Omental fat pad (tissue), 4 donors: Measurements from ENCODE around the gene IDH2. TPM values are rescaled to one million over a fixed set of nuclear protein-coding genes. Genes with fewer than 3 reads are reported as not detected.

Experiments
- ATAC-seq: fragments of 150-250 bp; one replicate; pipeline ENCODE4 v1.9.1; 2016; ENCODE audit warnings: mild to moderate bottlenecking, moderate library complexity; ENCODE audit not compliant: low FRiP score
- DNase-seq: peaks from one replicate; pipeline ENCODE4 v3.0.0-alpha.2; 2019; ENCODE audit warnings: low spot score
- total RNA-seq, 4 donors: library from RNA; depleted of rRNA; stranded (reverse); fragments of >200 nt; gene quantifications; one replicate each; pipeline ENCODE4 v1.1.0, GENCODE V29; 2016
- TF ChIP-seq, protein P1 (sequence below), 3 donors: fragments of 450-650 bp; IDR thresholded peaks; one replicate each; pipeline ENCODE4 v1.5.1; 2016 to 2017; ENCODE audit warnings: antibody characterized with exemption in 3 of 3, mild to moderate bottlenecking in 3 of 3, moderate library complexity in 2 of 3

Gene IDH2
- total RNA-seq, 4 donors from 2014 or later, result 24.9 to 43.7 (median 35.2) TPM

GRCh38 chr15:90067953-90068606, 34.2 kb downstream of the IDH2 start:
- no peak for DNase-seq
- ATAC-seq, result no peak
- TF ChIP-seq, protein P1, sequence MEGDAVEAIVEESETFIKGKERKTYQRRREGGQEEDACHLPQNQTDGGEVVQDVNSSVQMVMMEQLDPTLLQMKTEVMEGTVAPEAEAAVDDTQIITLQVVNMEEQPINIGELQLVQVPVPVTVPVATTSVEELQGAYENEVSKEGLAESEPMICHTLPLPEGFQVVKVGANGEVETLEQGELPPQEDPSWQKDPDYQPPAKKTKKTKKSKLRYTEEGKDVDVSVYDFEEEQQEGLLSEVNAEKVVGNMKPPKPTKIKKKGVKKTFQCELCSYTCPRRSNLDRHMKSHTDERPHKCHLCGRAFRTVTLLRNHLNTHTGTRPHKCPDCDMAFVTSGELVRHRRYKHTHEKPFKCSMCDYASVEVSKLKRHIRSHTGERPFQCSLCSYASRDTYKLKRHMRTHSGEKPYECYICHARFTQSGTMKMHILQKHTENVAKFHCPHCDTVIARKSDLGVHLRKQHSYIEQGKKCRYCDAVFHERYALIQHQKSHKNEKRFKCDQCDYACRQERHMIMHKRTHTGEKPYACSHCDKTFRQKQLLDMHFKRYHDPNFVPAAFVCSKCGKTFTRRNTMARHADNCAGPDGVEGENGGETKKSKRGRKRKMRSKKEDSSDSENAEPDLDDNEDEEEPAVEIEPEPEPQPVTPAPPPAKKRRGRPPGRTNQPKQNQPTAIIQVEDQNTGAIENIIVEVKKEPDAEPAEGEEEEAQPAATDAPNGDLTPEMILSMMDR (IDR thresholded peaks at IDR 0.05), result no peak

DNA sequence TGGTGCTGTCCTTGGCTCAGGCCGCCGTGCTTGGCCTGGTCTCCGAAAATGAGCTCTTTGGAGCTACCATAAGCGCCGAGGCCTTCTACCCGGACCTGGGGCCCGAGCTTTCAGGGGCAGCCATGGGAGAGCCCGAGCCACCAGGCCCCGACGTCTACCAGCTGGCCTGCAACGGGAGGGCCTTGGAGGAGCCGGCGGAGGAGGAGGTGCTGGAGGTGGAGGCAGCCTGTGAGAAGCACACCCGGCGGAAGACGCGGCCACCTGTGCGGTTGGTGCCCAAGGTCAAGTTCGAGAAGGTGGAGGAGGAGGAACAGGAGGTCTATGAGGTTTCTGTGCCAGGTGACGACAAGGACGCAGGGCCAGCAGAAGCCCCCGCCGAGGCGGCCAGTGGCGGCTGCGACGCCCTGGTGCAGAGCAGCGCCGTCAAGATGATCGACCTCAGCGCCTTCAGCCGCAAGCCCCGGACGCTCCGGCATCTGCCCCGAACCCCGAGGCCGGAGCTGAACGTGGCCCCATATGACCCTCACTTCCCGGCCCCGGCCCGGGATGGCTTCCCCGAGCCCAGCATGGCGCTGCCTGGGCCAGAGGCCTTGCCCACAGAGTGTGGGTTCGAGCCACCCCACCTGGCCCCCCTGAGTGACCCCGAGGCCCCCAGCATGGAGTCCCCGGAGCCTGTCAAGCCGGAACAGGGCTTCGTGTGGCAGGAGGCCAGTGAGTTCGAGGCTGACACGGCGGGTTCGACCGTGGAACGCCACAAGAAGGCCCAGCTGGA, 34.9 kb downstream of the IDH2 start:
- no peak for ATAC-seq
- TF ChIP-seq, protein P1 (IDR thresholded peaks at IDR 0.05), result no peak
- no peak for DNase-seq

DNA sequence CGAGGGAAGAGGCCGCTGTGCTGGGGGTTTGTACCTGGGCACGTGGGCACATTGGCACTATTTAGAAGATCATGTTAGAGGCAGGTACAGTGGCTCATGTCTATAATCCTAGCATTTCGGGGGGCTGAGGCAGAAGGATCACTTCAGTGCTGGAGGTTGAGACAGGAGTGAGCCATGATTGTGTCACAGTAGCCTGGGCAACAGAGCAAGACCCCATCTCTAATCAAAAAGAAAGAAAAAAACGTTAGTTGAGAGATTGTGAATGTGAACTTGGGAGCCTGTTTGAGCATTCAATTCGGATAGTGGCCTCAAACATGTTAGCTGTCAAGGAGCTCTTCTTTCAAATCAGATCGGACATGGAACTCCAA, 36.6 kb downstream of the IDH2 start:
- TF ChIP-seq, protein P1 (IDR thresholded peaks at IDR 0.05), result no peak
- ATAC-seq (no peak), DNase-seq (no peak)

GRCh38 chr15:90064911-90065681, 37.2 kb downstream of the IDH2 start:
- DNase-seq (no peak), ATAC-seq (no peak)
- TF ChIP-seq, protein P1 (IDR thresholded peaks at IDR 0.05), result no peak

- DNase-seq (no peak), ATAC-seq (no peak)
- TF ChIP-seq, protein P1 (IDR thresholded peaks at IDR 0.05), result no peak
Measured at GRCh38 chr15:90063770-90064247, 38.5 kb downstream of the IDH2 start.

- DNase-seq (no peak), ATAC-seq (no peak)
Measured at GRCh38 chr15:90062973-90063769, 39.1 kb downstream of the IDH2 start.

More at GRCh38 chr15:90062973-90063769, 39.1 kb downstream of the IDH2 start:
- TF ChIP-seq, protein P1 (IDR thresholded peaks at IDR 0.05), result no peak
